Embryonic facial prominence (tissue), 1 donor: Measurements from ENCODE around the gene GRIK4.

ENCODE experiments used
- DNase-seq: peaks from one replicate; pipeline ENCODE4 v3.0.0-alpha.2; 2016; ENCODE audit errors: extremely low spot score

Gene GRIK4

GRCh38 chr11:120708511-120709183 is 197.1 kb downstream of the GRIK4 start:
- DNase-seq: no peak

DNA sequence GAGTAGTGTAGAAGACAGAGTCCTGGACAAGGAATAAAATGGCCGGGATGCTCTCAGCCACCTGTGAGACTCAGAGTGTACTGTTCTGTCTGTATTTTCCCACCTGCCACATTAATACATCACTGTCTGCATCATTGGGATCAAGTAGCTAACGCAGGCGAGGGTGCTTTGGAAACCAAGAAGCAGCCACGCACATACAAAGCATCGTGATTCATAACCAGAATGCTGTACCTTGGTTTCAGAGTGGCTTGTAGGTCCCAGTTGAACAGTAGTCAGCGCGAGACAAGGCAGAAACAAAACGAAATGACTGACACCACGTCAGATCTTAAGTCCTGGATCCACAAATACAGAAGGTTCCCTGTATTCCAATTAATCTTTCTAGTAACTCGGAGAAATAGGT is 198.3 kb downstream of the GRIK4 start:
- DNase-seq: no peak

DNA sequence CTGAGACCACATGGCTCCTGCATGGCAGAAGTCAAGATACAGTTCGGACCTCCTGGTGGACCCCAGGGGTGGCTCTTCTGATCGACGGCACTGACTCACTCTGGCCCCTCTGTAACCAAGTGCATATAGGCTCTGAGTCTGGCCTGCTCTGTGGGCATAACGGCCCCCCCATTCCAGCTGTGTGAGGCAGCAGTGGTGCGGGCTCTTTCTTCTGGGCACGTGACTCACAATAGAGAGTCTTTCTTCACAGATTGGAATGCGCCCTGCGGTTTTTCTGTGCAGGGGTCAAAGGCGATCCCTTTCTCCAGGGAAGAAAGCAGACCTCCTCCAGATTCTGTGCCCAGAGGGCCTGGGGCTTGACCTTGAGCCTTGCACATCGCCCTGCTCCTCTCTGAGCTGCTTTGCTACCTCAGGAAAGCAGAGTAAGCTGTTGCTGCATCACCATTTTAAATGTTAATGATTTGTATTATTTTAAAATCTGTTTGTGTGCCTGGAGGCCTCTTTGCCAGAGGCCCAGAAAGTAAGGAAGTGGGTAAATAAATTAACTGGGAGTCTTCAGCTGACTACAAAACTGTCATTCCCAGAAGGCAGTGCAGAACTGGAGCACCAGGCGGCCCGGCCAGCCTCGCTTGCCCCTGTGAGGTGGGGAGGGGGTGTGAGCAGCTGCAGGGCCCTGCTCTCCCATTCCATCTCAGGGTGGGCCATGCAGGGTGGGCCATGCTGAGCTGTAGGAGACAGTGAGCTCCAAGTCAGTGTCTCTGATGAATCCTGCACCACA is 199.0 kb downstream of the GRIK4 start:
- DNase-seq: peak; percentile 7

DNA sequence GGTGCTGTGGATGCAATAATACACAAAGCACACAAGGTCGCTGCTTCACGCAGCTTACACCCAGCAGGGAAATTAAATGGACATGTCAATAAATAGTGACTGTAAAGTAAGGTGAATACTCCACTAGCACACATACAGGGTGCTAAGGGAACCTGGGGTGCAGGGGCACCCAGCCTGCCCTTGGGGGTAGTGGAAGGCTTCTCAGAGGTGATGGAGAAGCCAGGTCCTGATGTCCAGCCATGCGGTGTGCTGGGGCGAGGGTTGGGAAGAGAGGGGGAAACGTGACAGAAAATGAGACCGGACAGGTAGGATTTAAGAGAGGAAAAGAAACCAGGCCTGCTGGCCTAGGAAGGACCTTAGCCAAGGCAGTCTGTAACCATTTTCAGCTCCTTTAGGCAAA is 200.5 kb downstream of the GRIK4 start:
- DNase-seq: no peak

DNA sequence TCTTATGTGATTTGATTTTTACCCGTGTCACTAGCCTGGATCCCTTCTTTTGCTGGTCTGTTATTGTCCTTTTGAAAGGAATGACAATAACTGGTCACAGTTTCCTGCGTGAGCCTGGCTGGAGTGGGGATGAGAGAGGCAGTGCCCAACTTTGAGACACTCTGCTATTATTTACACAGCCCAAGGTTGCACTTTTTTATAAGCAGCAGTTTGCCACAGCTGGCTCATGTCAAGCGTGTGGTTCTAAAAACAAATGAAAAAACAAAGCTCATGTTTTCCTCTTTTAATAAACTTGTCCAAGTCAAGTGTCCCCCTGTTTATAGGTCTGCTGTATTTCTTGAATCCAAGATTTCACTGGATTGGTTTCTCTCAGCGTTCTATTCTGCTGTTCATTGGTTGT is 201.3 kb downstream of the GRIK4 start:
- no peak for DNase-seq

DNA sequence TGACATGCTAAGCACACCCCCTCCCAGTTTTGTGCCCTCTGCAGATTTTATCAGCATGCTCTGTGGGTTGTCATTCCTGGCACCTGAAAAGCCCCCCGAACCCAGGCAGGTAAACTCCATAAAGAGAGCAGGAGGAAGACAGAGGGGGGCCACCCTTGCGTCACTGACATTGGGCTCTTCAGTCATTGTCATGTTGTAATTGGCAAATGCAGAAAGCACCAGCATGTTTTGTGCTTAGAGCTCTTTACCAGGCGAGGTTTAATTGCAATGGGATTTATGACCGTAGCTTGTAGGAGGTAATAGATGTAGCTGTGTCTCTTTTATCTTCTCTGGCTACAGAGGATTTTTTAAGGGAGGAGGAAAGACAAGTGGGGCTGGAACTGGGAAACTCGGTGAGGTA is 201.7 kb downstream of the GRIK4 start:
- DNase-seq: no peak

DNA sequence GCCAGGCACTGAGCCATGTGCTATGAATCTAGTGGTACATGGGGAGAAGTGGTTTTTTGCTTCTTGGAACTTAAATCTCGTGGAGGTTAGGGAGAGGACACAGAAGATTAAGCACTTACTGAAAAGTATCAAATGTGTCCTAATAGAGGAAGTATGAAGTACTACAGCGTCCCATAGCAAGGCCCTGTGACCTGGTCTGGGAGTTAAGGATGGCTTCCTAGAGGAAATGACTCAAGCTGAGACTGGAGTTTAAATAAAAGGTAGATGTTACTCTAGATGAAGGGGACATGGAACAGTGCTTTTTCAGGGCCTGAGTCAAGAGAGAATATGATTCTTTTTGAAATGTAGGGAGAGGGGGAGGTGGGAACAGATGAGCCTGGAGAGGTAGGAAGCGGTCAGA is 202.9 kb downstream of the GRIK4 start:
- no peak for DNase-seq

DNA sequence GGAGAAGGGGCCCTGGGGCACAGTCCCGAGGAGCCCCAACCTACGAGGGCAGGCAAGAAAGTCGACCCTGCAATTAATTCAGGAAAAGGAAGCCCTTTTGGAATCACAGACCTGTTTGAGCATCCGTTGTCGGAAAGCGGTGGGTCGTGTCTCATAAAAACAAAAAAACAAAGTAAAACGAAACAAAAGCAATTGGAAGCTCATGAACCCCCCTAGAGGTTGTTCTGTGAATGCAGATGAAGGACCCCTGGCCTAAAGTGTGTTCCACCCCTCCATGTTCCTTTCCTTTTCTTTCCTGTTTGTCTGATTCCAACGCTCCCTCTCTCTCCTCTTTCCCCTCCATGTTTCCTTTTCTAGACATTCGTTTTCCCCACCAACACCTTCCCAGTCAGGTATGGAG is 203.7 kb downstream of the GRIK4 start:
- DNase-seq: no peak

DNA sequence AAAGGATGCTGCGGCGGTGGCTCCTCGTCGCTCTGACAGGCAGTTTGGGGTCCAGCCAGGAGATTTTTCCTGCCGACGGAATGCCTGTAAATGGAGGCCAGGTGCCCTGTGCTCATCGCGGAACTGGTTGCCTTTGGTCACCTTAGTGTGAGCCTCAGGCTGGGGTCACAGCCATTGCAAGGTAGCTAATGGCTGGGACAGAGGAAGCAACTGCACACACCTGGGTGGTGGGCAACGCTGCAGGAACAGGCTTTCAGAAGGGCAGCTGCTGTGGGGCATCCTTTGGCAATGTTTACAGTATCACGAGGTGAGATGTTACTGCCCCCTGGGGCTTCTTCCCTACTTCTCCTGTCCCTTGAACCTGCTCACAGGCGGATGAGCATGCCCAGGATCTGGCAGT is 205.5 kb downstream of the GRIK4 start:
- no peak for DNase-seq

DNA sequence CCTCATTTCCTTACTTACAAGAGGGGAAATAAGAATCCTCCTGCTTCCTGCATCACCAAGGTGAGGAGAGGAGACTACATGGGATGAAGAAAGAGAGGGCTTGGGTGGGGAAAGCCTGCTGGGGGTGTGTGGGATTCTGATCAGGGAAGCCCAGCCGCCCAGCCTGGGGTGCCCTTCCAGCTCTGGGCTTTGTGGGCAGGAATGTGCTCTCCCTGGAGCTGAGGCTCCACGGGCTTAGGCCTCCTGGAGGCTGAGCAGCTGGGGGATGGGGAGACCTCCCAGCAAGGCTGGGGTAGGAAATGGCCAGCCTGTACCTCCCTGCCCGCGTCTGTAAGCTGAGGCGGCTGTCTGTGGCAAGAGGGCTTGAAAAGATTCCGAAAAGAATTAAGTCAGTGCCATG is 206.1 kb downstream of the GRIK4 start:
- DNase-seq: no peak

GRCh38 chr11:120718171-120718570 is 206.6 kb downstream of the GRIK4 start:
- no peak for DNase-seq

- no peak for DNase-seq
These were observed 207.8 kb downstream of the GRIK4 start for GRCh38 chr11:120719348-120719747.

DNA sequence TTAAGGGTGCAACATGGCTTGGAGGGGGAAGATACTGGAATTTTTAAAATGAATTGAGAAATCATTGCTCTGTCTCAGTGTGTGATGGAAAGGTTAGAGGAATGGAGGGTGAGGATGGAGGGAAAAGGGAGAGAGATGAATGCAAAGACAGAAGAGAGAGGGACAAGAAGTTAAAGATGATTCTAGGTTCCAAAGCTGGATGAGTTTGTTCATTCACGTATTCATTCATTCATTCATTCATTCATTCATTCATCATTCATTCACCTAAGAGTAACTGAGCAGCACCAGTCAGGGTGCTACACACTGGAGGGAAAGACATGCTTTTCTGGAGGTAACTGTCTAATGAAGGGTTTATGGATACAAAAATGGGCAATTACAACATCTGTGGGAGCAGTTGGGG is 209.2 kb downstream of the GRIK4 start:
- no peak for DNase-seq

DNA sequence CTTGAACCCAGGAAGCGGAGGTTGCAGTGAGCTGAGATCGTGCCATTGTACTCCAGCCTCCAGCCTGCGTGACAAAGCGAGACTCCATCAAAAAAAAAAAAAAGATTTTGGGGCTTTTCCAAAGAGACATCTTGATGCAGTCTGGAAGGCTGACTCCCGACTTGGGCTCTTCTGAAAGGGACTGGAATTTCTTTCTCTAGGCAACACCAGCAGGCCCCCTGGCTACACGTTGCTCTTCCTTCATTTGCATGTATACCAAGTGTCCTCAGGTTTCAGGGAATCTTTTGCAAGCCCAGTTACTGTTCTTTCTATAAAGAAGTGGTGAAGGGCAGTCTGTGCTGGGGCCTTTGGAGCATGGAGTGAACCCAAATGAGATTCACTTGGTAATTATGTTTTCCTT is 211.0 kb downstream of the GRIK4 start:
- DNase-seq: no peak

GRCh38 chr11:120723751-120724150 is 212.2 kb downstream of the GRIK4 start:
- no peak for DNase-seq

- no peak for DNase-seq
These were observed 216.2 kb downstream of the GRIK4 start for GRCh38 chr11:120727752-120728151.

DNA sequence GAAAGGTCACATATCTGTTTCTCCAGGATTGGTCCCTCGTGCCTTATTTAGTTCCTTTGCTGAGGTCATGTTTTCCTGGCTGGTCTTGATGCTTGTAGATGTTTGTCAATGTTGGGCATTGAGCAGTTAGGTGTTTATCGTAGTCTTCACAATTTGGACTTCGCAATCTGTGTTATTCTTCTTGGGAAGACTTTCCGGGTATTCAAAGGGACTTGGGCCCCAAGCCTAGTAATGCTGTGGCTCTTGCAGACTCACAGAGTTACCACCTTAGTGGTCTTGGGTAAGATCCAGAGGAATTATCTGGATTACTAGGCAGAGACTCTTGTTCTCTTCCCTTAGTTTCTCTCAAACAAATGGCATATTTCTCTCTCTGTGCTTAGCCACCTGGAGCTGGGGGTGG is 223.5 kb downstream of the GRIK4 start:
- no peak for DNase-seq

DNA sequence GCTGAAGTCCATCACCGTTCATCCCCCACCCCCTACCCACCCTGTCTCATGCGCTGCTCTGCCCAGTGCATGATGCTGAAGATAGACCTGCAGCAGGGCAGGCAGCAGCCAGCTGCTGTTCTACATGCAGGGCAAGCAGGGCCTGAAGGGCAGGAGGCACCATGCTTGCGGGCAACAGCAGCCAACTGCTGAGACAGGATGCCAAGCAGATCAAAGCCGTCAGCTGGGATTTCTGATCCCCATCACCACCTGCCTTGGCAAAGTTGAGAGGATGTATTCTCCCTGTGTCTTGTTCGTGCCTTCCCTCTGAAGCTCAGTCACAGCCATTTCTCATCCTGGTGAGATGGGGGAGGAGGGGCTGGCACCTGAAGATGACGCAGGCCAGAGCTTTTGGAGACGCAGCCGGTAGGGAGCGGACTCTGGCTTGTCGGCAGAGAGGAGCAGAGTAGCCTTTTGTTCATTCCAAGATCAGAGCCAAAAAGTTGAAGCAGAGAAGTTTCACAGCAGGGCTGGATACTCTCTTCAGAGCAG is 227.0 kb downstream of the GRIK4 start:
- no peak for DNase-seq

DNA sequence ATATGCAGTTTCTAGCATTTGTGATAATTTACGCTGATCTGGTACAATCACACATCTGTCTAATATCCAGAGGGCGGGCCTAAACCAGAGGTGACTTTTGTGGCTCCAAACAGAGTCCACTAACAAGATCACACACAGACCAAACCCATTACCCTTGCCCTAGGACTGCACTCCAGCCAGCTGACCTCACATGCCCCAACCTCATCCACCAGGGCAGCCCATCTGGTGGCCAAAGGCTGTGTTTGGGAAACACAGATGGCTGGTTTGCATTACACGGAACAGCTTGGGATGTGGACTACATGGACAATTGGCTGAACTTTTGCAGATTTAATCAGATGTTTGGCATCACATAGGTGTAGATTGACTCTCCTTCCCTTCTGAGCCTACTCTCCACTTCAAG is 228.2 kb downstream of the GRIK4 start:
- no peak for DNase-seq

GRCh38 chr11:120740380-120740779 is 228.8 kb downstream of the GRIK4 start:
- no peak for DNase-seq

GRCh38 chr11:120744016-120744994 is 232.8 kb downstream of the GRIK4 start:
- no peak for DNase-seq

- no peak for DNase-seq
These were observed 234.8 kb downstream of the GRIK4 start for GRCh38 chr11:120746376-120746775.
